Neural crest cell (in vitro differentiated cells): ENCODE measurements around the gene DUS1L. TPM values are rescaled to one million over a fixed set of nuclear protein-coding genes. Genes with fewer than 3 reads are reported as not detected.

Experiments used
- DNase-seq: peaks from one replicate; pipeline ENCODE4 v3.0.0; 2021; ENCODE audit warnings: low read depth, mixed read lengths, low spot score
- H3K27ac Mint-ChIP-seq: one replicate; pipeline ENCODE4 v1.8.0; 2021; ENCODE audit warnings: mild to moderate bottlenecking, mixed read lengths; ENCODE audit not compliant: unreplicated experiment
- H3K27me3 Mint-ChIP-seq: 2 replicates; pipeline ENCODE4 v1.8.0; 2021; ENCODE audit warnings: low read depth, mild to moderate bottlenecking, mixed read lengths
- H3K36me3 Mint-ChIP-seq: 2 replicates; pipeline ENCODE4 v1.8.0; 2021; ENCODE audit warnings: low read depth, mild to moderate bottlenecking, mixed read lengths
- H3K4me1 Mint-ChIP-seq: 2 replicates; pipeline ENCODE4 v1.8.0; 2021; ENCODE audit warnings: mixed read lengths
- H3K4me3 Mint-ChIP-seq: one replicate; pipeline ENCODE4 v1.8.0; 2021; ENCODE audit warnings: mild to moderate bottlenecking, mixed read lengths
- H3K9me3 Mint-ChIP-seq: 2 replicates; pipeline ENCODE4 v1.8.0; 2021; ENCODE audit warnings: mixed read lengths
- CTCF ChIP-seq: fragments of 200-600 bp; sonication (generic); conservative IDR thresholded peaks from 2 replicates; pipeline ENCODE4 v1.5.0; 2021; ENCODE audit warnings: antibody characterized with exemption, mild to moderate bottlenecking
- total RNA-seq: library from RNA; stranded (reverse); gene quantifications from 2 replicates; pipeline ENCODE4 v1.2.1, GENCODE V29; 2021

DUS1L gene
- total RNA-seq, 1 donor from 2014 or later: 131 TPM

DNA sequence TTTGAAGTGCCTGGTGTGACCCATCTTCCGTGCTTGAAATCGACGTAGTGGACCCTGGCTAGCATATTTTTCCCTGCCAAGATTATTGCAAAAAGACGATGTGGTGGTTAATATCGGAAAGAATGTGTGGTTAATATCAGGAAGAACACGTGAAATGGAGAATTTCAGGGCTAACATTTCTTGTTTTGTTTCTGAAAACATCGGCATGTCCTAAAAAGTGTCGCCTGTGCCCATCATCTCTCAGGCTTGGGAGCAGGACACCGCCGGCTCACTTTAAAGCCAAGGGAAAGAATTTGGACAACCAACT is 27.8 kb downstream of the DUS1L start:
- TF ChIP-seq CTCF: no peak
- DNase-seq: no peak
- Mint-ChIP-seq H3K36me3 (no peaks in the 10 kb centered on the region), H3K9me3 (no peaks in the 10 kb centered on the region), H3K27ac (peak overlapping the region; percentile 98), H3K4me1 (peaks cover 36% of the 10 kb centered on the region), H3K4me3 (peak overlapping the region; percentile 88), H3K27me3 (peaks cover 2% of the 10 kb centered on the region)

DNA sequence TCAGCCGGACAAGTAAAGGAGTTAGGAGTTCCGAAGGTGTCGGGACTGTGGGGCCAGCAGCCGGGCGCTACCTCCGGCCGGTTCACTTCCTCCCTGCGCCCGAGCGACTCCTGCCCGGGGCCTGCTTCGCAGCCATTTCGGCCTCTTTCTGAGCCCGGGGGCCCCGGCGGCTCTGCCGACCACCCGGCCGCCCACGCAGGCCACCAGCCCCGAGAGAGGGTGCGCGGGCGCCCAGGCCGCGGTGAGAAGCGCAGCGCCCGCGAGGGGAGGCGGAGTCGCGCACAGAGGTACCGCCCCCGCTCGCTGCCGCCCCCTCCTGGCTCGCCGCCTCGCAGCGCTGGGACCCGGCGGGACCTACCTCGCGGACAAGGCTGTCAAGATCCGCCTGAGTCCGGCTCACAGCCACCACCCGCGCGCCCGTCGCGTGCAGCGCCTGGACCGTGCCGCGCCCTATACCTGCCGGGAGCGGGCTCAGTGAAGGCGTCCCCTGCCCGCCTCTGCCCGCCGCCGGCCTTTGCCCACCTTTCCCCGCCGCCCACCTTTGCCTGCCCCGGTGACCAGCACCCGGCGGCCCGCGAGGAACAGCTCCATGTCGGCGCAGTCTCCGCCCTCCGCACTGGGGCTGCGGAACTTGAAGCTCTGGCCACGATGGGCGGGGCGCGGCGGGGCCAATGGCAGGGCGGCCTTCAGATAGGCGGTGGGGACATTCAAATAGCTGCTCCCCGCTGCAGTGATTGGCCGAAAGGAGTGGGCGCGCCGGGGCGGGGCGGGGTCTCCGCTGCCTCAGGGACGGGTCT is 28.3 kb downstream of the DUS1L start, which contains the start of gene DCXR:
Gene DCXR (minus strand): TSS at position 606 of the 797 bp plus-strand sequence. CDS start 15 bp downstream, at position 591.
- Mint-ChIP-seq H3K36me3 (no peaks in the 10 kb centered on the region), H3K27me3 (peaks cover 3% of the 10 kb centered on the region), H3K4me1 (peaks cover 36% of the 10 kb centered on the region), H3K4me3 (peak within 1 kb of the TSS; percentile 88), H3K9me3 (no peaks in the 10 kb centered on the region), H3K27ac (peak within 1 kb of the TSS; percentile 98)
- peak; percentile 85 for TF ChIP-seq CTCF
- DNase-seq: peak; percentile 96

DNA sequence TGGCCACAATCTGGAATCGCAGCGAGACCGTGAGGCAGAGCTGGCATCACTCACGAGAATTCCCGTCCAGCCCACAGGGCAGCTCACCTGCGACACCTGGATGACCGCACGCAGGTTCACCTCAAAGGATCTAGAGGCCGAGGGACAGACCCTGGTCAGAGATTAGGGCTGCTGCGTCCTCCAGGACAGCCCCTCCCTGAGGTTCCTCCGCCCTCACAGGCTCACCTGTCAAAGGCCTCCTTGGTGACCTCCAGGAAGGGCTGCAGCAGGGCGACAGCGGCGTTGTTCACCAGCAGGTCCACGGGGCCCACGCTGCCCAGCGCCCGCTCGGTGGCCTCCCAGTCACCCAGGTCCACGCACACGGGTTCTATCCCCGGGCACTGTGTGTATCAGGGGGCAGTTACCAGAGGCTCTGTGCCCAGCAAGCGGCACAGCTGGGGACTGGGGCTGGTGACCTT is 28.9 kb downstream of the DUS1L start:
- Mint-ChIP-seq H3K27ac (no peak overlapping the region), H3K36me3 (no peaks in the 10 kb centered on the region), H3K4me3 (peak overlapping the region; percentile 78), H3K4me1 (peaks cover 36% of the 10 kb centered on the region), H3K27me3 (peaks cover 3% of the 10 kb centered on the region), H3K9me3 (no peaks in the 10 kb centered on the region)
- TF ChIP-seq CTCF: no peak
- DNase-seq: no peak

DNA sequence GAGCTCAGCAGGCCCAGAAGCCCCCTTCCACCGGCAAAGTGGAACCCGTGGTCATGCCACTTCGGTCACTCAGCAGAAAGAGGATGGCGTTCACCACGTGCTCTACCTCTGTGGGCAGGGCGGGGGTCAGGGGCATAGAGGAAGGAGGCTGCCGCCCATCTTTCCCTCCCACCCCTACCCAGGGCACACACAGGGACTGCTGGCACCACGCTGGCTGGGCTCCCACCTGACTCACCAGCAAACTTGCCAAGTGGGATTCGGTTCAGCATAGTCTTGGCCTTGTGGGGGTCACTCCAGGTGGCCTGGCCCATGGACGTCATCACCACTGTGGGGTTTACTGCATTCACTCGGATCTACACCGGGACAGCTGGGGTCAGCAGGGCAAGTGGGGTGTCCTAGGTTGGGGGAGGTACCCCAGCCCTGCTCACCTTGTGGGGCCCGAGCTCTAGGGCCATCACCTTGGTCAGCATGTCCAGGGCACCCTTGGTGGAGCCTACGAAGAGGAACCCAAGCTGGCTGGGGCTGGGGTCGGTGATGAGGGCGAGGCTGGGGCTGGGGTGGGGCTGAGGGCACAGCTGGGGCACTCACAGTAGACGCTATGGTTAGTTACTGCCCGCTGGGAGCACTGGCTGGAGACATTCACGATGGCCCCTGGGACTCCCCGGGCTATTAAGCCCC is 29.5 kb downstream of the DUS1L start:
- TF ChIP-seq CTCF: no peak
- no peaks in the 10 kb centered on the region for H3K36me3 Mint-ChIP-seq
- no peak overlapping the region for H3K27ac Mint-ChIP-seq
- peak overlapping the region; percentile 78 for H3K4me3 Mint-ChIP-seq
- no peak for DNase-seq
- H3K27me3 Mint-ChIP-seq: peaks cover 3% of the 10 kb centered on the region
- no peaks in the 10 kb centered on the region for H3K9me3 Mint-ChIP-seq
- H3K4me1 Mint-ChIP-seq: peaks cover 31% of the 10 kb centered on the region

GRCh38 chr17:82035488-82035887 is 30.1 kb downstream of the DUS1L start:
- Mint-ChIP-seq H3K9me3 (no peaks in the 10 kb centered on the region), H3K36me3 (no peaks in the 10 kb centered on the region), H3K4me1 (peaks cover 29% of the 10 kb centered on the region), H3K27me3 (peaks cover 3% of the 10 kb centered on the region), H3K27ac (no peak overlapping the region), H3K4me3 (peak overlapping the region; percentile 72)
- no peak for TF ChIP-seq CTCF
- DNase-seq: no peak
